H1 (cell line): ENCODE measurements around the gene ENO2. TPM values are rescaled to one million over a fixed set of nuclear protein-coding genes. Genes with fewer than 3 reads are reported as not detected.

ENCODE experiments used
- ATF2 ChIP-seq: IDR thresholded peaks from 2 replicates; pipeline ENCODE4 v1.6.1; 2012; ENCODE audit warnings: low read length, inconsistent platforms
- BRCA1 ChIP-seq: IDR thresholded peaks from 2 replicates; pipeline ENCODE4 v1.6.1; 2012; ENCODE audit warnings: low read depth, low read length, improper control_type of control experiment
- CHD1 ChIP-seq: IDR thresholded peaks from 2 replicates; pipeline ENCODE4 v1.6.1; 2012; ENCODE audit warnings: low read depth, low read length, improper control_type of control experiment
- CTCF ChIP-seq, 3 experiments: IDR thresholded peaks; 1 replicate in 2 of 3; 2 replicates in 1 of 3; pipeline versions ENCODE4 v1.5.1 to v1.6.1; 2011; ENCODE audit warnings: low read length in 3 of 3, mild to moderate bottlenecking in 3 of 3, inconsistent platforms in 2 of 3, low read depth in 1 of 3, moderate library complexity in 1 of 3; ENCODE audit not compliant: insufficient read depth in 1 of 3; ENCODE audit errors: control extremely low read depth in 1 of 3
- EGR1 ChIP-seq: IDR thresholded peaks from 2 replicates; pipeline ENCODE4 v1.6.1; 2011; ENCODE audit warnings: low read depth, low read length, borderline replicate concordance
- EP300 ChIP-seq, 2 experiments: IDR thresholded peaks; 1 replicate in 1 of 2; 2 replicates in 1 of 2; pipeline ENCODE4 v1.6.1; 2011 to 2012; ENCODE audit warnings: low read depth in 2 of 2, low read length in 2 of 2, mild to moderate bottlenecking in 2 of 2, borderline replicate concordance in 1 of 2, inconsistent platforms in 1 of 2, moderate library complexity in 1 of 2
- EZH2 ChIP-seq: fragments of 200-600 bp; sonication (generic); IDR thresholded peaks from 2 replicates; pipeline ENCODE4 v1.7.1; 2012; ENCODE audit warnings: low read depth, mild to moderate bottlenecking, moderate library complexity, low read length, inconsistent platforms; ENCODE audit not compliant: severe bottlenecking
- GABPA ChIP-seq: IDR thresholded peaks from 2 replicates; pipeline ENCODE4 v1.6.1; 2011; ENCODE audit warnings: mild to moderate bottlenecking, low read length, moderate library complexity, borderline replicate concordance; ENCODE audit not compliant: insufficient read depth
- GTF2F1 ChIP-seq: IDR thresholded peaks from 2 replicates; pipeline ENCODE4 v1.6.1; 2012; ENCODE audit warnings: low read depth, low read length, improper control_type of control experiment, borderline replicate concordance
- KDM1A ChIP-seq: fragments of 200-600, 300-600 bp; sonication (generic); IDR thresholded peaks from 2 replicates; pipeline ENCODE4 v1.7.1; 2016; ENCODE audit warnings: mild to moderate bottlenecking, low read length, borderline replicate concordance
- KDM4A ChIP-seq: IDR thresholded peaks from one replicate; pipeline ENCODE4 v1.7.1; 2012; ENCODE audit warnings: low read depth, mild to moderate bottlenecking, moderate library complexity, low read length, inconsistent platforms; ENCODE audit not compliant: severe bottlenecking
- KDM5A ChIP-seq: fragments of 200-600 bp; IDR thresholded peaks from 2 replicates; pipeline ENCODE4 v1.7.1; 2012; ENCODE audit warnings: mild to moderate bottlenecking, low read length, inconsistent platforms, mixed read lengths
- MAX ChIP-seq: IDR thresholded peaks from 2 replicates; pipeline ENCODE4 v1.6.1; 2012; ENCODE audit warnings: inconsistent platforms
- POLR2A ChIP-seq, 2 experiments: IDR thresholded peaks; 1 replicate in 1 of 2; 2 replicates in 1 of 2; pipeline ENCODE4 v1.6.1; 2011; ENCODE audit warnings: low read depth in 2 of 2, low read length in 2 of 2, mild to moderate bottlenecking in 2 of 2; ENCODE audit errors: control extremely low read depth in 1 of 2
- POU5F1 ChIP-seq: IDR thresholded peaks from 2 replicates; pipeline ENCODE4 v1.6.1; 2011; ENCODE audit warnings: low read depth, mild to moderate bottlenecking, low read length, moderate library complexity
- SP4 ChIP-seq: IDR thresholded peaks from 2 replicates; pipeline ENCODE4 v1.6.1; 2012; ENCODE audit warnings: low read length, inconsistent platforms
- SRF ChIP-seq: IDR thresholded peaks from 2 replicates; pipeline ENCODE4 v1.6.1; 2011; ENCODE audit warnings: mild to moderate bottlenecking, low read depth, low read length, moderate library complexity
- TAF1 ChIP-seq: IDR thresholded peaks from 2 replicates; pipeline ENCODE4 v1.6.1; 2011; ENCODE audit warnings: mild to moderate bottlenecking, low read depth, low read length
- ZNF274 ChIP-seq: IDR thresholded peaks from 2 replicates; pipeline ENCODE4 v1.7.0; 2012; ENCODE audit warnings: low read length, borderline replicate concordance; ENCODE audit errors: extremely low read depth
- polyA plus RNA-seq, 7 experiments: library from polyadenylated mRNA; depleted of rRNA in 3 of 7; stranded (reverse) in 5 of 7; unstranded in 2 of 7; fragments of >200 nt in 5 of 7; fragments of 200-250 nt in 2 of 7; gene quantifications; 1 replicate in 5 of 7; 2 replicates in 1 of 7; 4 replicates in 1 of 7; pipeline versions ENCODE4 v1.2.1 to v1.2.3, GENCODE V29; 2011 to 2013; ENCODE audit warnings: missing spikeins in 2 of 7, mixed read lengths in 2 of 7
- total RNA-seq: library from RNA; stranded (reverse); fragmentation: NEBNext Ultra II Directional; extraction: Animal tissue kit (Norgen Biotek cat#: 25700); gene quantifications from 2 replicates; pipeline ENCODE4 v1.2.1, GENCODE V29; 2021

Gene ENO2
- total and polyA plus RNA-seq, 2 of the 8 experiments (the other 6 are each of a cell fraction or from before 2014, with no cell fraction given), result 92.4 to 102 TPM

- TF ChIP-seq SP4 (no peak), KDM1A (no peak), CTCF (IDR thresholded peaks at IDR 0.05; ENCODE audit: control extremely low read depth in 1 of 3, insufficient read depth in 1 of 3, low read depth in 1 of 3, low read length in 3 of 3) (peak in 2 of 3 experiments; percentile 85 to 95; a peak in 3 of 4 replicates), MAX (peak; percentile 40; the same call in 1 of the 2 replicates), POLR2A (IDR thresholded peaks at IDR 0.05; ENCODE audit: control extremely low read depth in 1 of 2, low read depth in 2 of 2, low read length in 2 of 2) (peak in 1 of 2 experiments; percentile 65; a peak in 2 of 3 replicates), KDM5A (no peak), KDM4A (no peak), SRF (no peak), CHD1 (no peak), EP300 (IDR thresholded peaks at IDR 0.05; ENCODE audit: borderline replicate concordance in 1 of 2, low read depth in 2 of 2, low read length in 2 of 2) (no peak), GABPA (no peak), ZNF274 (no peak), ATF2 (no peak), GTF2F1 (no peak), TAF1 (no peak), POU5F1 (no peak), EZH2 (no peak), BRCA1 (no peak), EGR1 (no peak)
Observed at GRCh38 chr12:6869049-6870021, 45.0 kb upstream of the ENO2 start (continued).
